ENCODE data around the gene SCFD2. TPM values are rescaled to one million over a fixed set of nuclear protein-coding genes. Genes with fewer than 3 reads are reported as not detected.
A peak's percentile ranks its signal among the peaks of the same experiment; 100 is the strongest.

SCFD2 gene
- total and polyA plus RNA-seq, 2 of the 8 experiments (the other 6 are each of a cell fraction or from before 2014, with no cell fraction given): 6.2 to 10.2 TPM

- Histone ChIP-seq H4K20me1 (replicated peaks in 1 of 2; ENCODE audit: control insufficient read depth in 1 of 2, insufficient read depth in 2 of 2, low read length in 2 of 2) (no peaks in the 10 kb centered on the region), H3K56ac (replicated peaks; ENCODE audit: insufficient read length, low read depth, low read length) (no peak overlapping the region), H3K23ac (ENCODE audit: insufficient read length) (no peak overlapping the region), H3K4me2 (ENCODE audit: insufficient read depth in 1 of 2, low read depth in 2 of 2, low read length in 2 of 2) (no peak overlapping the region), H3K27ac (ENCODE audit: low read depth, low read length) (no peak overlapping the region), H4K5ac (ENCODE audit: insufficient read length, low read depth, low read length) (no peak overlapping the region), H3K4me3 (ENCODE audit: extremely low read depth in 1 of 4, insufficient read depth in 2 of 4, low read depth in 3 of 4, low read length in 4 of 4) (no peak overlapping the region), H2BK20ac (ENCODE audit: low read length) (no peak overlapping the region), H2BK5ac (ENCODE audit: low read depth, low read length) (no peak overlapping the region), H4K8ac (ENCODE audit: extremely low read depth, insufficient read depth, low read length) (no peak overlapping the region), H3K79me1 (ENCODE audit: low read depth, low read length) (no peaks in the 10 kb centered on the region), H3K23me2 (ENCODE audit: low read depth, low read length) (no peaks in the 10 kb centered on the region; the same call in 1 of the 2 replicates), H2BK12ac (ENCODE audit: low read depth, low read length) (no peak overlapping the region), H3K36me3 (ENCODE audit: control insufficient read depth in 2 of 4, insufficient read depth in 4 of 4, low read length in 3 of 4) (no peaks in the 10 kb centered on the region), H4K91ac (replicated peaks; ENCODE audit: insufficient read length, low read length) (no peak overlapping the region), H2BK120ac (replicated peaks; ENCODE audit: low read depth, low read length) (no peak overlapping the region), H3K79me2 (ENCODE audit: control insufficient read depth in 1 of 2, insufficient read depth in 2 of 2, low read length in 2 of 2) (no peaks in the 10 kb centered on the region), H2AK5ac (ENCODE audit: low read depth, low read length) (no peak overlapping the region), H3K27me3 (replicated peaks in 1 of 4; ENCODE audit: control insufficient read depth in 3 of 4, extremely low read depth in 1 of 4, insufficient read depth in 3 of 4, low read length in 3 of 4) (no peaks in the 10 kb centered on the region), H3K18ac (ENCODE audit: extremely low read depth, low read length) (no peak overlapping the region), H3K14ac (ENCODE audit: insufficient read length) (no peak overlapping the region), H3K9ac (replicated peaks in 1 of 4; ENCODE audit: extremely low read depth in 1 of 4, low read depth in 3 of 4, low read length in 3 of 4) (no peak overlapping the region), H2BK15ac (ENCODE audit: low read length) (no peak overlapping the region), H2AFZ (ENCODE audit: low read length) (0 out of 2 replicates have a peak overlapping the region, but pooled peaks have one; percentile 64), H3K4ac (replicated peaks; ENCODE audit: insufficient read length, low read depth, low read length) (no peak overlapping the region), H3K9me3 (ENCODE audit: insufficient read depth in 2 of 2, low read depth in 1 of 2, low read length in 1 of 2) (no peaks in the 10 kb centered on the region), H3K4me1 (replicated peaks in 1 of 4; ENCODE audit: control insufficient read depth in 3 of 4, insufficient read depth in 4 of 4, low read length in 3 of 4) (no peaks in the 10 kb centered on the region; a peak in 2 of 7 replicates)
- no peak for DNase-seq (ENCODE audit: low read depth in 1 of 2, low spot score in 2 of 2)
- WGBS, 2 experiments (ENCODE audit: extremely low coverage in 1 of 2, insufficient coverage in 1 of 2, insufficient read length in 1 of 2, insufficient replicate concordance in 2 of 2, low coverage in 1 of 2, low lambda C conversion rate in 2 of 2, missing lambda C conversion rate in 1 of 2): 87% methylated on average over 7 of the region's 7 CpGs; no CpG with 5 or more reads in 1 of the 2 experiments
- no peak for FAIRE-seq
- CTCF ChIA-PET (ENCODE audit: partially characterized antibody): no interaction called here
- POLR2A ChIA-PET (ENCODE audit: partially characterized antibody): no interaction called here
- TF ChIP-seq RXRA (IDR thresholded peaks at IDR 0.05; ENCODE audit: insufficient read depth, low read depth, low read length) (no peak), HDAC2 (IDR thresholded peaks at IDR 0.05; ENCODE audit: borderline replicate concordance in 1 of 2, low read depth in 2 of 2, low read length in 2 of 2) (no peak), RAD21 (IDR thresholded peaks at IDR 0.05 in 1 of 2, conservative IDR thresholded peaks at IDR 0.05 in 1 of 2; ENCODE audit: low read depth in 2 of 2, low read length in 2 of 2) (no peak), BACH1 (IDR thresholded peaks at IDR 0.05; ENCODE audit: low read length) (no peak), POU5F1 (IDR thresholded peaks at IDR 0.05; ENCODE audit: low read depth, low read length) (no peak), CREB1 (IDR thresholded peaks at IDR 0.05) (no peak), CTCF (IDR thresholded peaks at IDR 0.05; ENCODE audit: control extremely low read depth in 1 of 3, insufficient read depth in 1 of 3, low read depth in 1 of 3, low read length in 3 of 3) (no peak), USF2 (IDR thresholded peaks at IDR 0.05; ENCODE audit: low read length) (no peak)
Observed at GRCh38 chr4:53100501-53101190, 265.2 kb downstream of the SCFD2 start.

All from H1 (cell line).